Fibroblast of skin of left quadriceps (primary cell): ENCODE measurements around the gene ZNF223.
A peak's percentile ranks its signal among the peaks of the same experiment; 100 is the strongest.

Source experiments
- DNase-seq, 2 experiments: peaks; one replicate each; pipeline ENCODE4 v3.0.0-alpha.2; 2013; ENCODE audit warnings: low read depth in 2 of 2

Gene ZNF223

GRCh38 chr19:44051650-44052402, at the start of gene ZNF223:
Gene ZNF223 (plus strand): TSS chr19:44052036. CDS start chr19:44055177, 3,141 bp downstream.
- peak; percentile 84 to 88 for DNase-seq

DNA sequence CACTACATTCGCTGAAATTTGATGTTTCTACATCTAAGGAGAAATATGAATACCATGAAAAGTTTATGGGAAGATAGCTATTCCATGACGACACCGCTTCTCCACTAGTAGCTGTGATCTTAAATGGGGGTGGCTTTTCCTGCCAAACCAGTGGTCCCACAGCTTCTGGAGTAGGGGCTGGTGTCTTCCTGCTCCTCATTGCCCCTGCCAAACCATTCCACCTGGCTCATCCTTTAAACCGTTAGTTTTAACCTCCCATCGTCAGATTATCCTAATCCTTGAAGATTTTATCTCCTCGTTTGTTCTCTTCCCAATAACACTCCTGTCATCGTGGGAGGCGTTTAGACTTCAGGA, 49.6 kb upstream of the ZNF223 start:
- no peak for DNase-seq

DNA sequence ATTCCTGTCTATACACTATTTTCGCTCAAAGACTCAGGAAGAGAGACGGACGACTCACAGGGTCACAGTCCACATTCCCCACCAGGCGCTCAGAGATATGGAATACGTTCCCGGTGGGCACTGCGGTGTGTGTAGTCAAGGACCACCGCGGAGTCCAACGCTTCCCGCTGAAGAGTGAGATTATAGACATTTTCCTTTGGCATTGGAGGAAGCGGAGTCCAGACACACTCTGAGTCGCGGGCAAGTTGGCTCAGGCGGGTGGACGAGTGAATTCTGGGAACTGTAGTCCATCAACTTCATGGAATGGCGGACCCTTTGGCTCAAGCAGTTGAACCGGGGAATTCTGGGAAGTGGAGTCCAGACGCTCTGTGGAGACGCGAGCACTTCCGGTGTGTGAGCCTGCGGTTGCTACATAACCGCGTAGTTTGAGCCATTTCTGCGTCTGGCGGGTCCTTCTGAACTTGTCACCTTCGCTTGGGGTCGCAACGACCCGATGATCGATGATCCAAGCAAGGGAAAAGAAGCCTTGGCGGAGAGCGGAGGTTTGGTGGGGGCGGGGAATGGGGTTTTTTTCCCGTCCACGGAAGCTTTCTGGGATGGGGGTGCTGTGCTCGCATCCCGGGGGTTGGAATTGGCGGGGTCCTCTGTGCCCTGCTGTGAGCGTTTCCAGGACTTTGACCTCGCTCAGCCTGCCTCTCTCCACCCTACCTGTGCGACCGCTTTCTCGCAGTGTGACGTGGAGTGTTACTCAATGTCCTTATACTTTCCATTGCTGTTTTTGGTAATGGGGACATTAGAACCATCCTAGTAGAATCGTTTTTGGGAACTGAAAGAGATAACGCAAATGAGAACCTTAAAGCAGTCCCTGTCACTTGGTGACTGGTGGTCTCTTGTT, 49.0 kb upstream of the ZNF223 start, which contains the start of gene ZNF230:
Gene ZNF230 (plus strand): TSS at position 392 of the 895 bp plus-strand sequence. CDS start 4,122 bp downstream, outside the sequence.
- DNase-seq: peak; percentile 88 to 90

- DNase-seq: no peak
Measured at GRCh38 chr19:44003461-44004009, 48.3 kb upstream of the ZNF223 start.

DNA sequence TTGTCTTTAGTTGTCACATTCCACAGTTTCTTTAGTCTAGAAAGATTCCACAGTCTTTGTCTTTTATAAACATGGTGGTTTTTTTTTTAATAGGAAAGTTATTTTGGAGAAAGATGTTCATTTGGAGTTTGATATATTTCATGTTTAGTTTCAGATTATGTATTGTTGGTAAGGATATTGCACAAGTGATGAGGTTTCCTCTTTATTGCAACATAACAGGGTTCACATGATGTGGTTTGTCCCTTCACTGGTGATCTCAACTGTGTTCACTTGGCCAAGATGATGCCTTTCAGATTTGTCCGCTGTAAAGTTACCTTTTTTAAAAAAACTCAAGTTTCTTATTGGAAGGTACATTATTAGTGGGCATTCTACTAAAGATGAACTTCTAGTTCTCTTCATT, 45.9 kb upstream of the ZNF223 start:
- no peak for DNase-seq

GRCh38 chr19:44007473-44007872, 44.4 kb upstream of the ZNF223 start:
- no peak for DNase-seq

- no peak for DNase-seq
Measured at GRCh38 chr19:44010468-44010867, 41.4 kb upstream of the ZNF223 start.

GRCh38 chr19:44019498-44019897, 32.3 kb upstream of the ZNF223 start:
- no peak for DNase-seq

GRCh38 chr19:44021221-44021620, 30.6 kb upstream of the ZNF223 start:
- no peak for DNase-seq

GRCh38 chr19:44024900-44025216, 27.0 kb upstream of the ZNF223 start:
- DNase-seq: no peak

- DNase-seq: peak; percentile 78 to 80
Measured at GRCh38 chr19:44025217-44025936, 26.5 kb upstream of the ZNF223 start, which contains the start of gene ZNF222. Gene ZNF222 (plus strand): TSS chr19:44025379. CDS start chr19:44025437, 58 bp downstream.

DNA sequence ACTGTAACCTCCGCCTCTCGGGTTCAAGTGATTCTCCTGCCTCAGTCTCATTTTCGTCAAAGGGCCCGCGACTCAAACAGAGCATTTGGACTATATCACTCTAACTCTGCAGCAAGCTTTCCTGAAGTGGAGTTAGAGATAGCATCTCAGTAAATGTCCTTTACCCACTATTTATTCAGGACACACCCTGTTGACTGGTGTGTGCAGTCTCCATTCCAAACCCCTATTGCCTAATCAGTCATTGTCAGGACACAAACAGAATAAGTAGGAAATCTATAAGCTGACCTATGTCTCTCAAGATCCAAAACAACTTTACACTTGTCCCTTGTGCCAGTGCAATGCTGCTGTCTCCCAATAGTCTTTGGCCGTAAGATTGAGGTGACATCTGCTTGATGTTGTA, 25.2 kb upstream of the ZNF223 start:
- no peak for DNase-seq

DNA sequence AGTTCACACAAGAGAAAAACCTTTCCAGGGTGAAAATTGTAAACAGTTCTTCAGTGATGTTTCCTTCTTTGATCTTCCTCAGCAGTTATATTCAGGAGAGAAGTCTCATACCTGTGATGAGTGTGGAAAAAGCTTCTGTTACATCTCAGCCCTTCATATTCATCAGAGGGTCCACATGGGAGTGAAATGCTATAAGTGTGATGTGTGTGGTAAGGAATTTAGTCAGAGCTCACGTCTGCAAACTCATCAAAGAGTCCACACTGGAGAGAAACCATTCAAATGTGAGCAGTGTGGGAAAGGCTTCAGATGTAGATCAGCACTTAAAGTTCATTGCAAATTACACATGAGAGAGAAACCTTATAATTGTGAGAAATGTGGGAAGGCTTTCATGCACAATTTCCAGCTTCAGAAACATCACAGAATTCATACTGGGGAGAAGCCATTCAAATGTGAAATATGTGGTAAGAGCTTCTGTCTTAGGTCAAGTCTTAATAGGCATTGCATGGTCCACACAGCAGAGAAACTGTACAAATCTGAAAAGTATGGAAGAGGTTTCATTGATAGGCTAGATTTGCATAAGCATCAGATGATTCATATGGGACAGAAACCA, 19.7 kb upstream of the ZNF223 start:
- DNase-seq: no peak

DNA sequence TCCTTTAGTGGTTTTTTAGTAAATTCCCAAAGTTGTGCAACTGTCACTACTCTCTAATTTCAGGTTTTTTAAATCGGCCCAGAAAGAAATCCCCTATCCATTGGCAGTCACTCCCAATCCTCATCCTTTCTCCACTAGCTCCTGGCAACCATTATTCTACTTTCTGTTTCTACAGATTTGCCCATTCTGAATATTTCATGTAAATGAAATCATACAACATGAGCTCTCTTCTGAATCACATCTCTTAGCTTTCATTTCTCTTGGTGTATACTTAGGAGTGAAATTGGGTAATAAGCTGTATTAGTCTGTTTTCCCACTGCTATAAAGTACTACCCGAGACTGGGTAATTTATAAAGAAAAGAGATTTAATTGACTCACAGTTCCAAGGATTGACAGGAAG, 9.7 kb upstream of the ZNF223 start:
- no peak for DNase-seq

DNA sequence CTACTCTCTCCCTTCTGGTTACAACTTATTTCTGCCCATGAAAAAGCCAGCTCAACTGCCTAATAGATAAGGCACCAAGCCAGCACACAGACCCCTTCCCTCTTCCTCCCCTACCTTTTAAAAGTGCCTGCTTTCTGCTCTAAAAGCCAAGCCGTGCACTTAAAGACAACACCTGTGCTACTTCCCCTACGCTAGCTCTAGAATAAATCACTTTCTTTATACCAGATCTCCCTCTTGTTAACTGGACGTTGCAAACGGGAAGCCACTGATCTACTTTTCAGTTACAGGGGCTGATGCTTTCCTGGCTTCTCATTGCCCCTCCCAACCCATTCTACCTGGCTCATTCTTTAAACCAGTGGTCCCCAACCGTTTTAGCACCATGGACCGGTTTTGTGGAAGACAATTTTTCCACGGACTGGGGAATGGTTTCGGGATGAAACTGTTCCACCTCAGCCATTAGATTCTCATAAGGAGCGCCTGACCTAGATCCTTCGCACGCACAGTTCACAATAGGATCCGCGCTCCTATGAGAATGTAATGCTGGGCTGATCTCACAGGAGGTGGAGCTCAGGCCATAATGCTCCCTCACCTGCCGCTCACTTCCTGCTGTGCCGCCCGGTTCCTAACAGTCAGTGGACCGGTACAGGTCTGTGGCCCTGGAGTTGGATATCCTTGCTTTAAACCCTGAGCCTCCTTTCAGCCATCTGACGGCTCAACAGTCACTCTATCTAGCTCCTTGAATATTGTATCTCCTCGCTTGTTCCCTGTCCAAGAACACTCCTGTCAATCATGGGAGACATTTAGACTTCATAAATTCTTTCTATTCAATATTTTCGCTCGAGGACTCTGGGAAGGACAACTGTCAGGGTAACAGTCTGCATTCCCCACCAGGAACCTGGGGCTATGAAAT, 841 bp upstream of the ZNF223 start:
- DNase-seq: no peak

- no peak for DNase-seq
Measured at GRCh38 chr19:44055870-44056269, 4.0 kb downstream of the ZNF223 start.

- DNase-seq: no peak
Measured at GRCh38 chr19:44059229-44059628, 7.4 kb downstream of the ZNF223 start.

- DNase-seq: no peak
Measured at GRCh38 chr19:44061038-44061437, 9.2 kb downstream of the ZNF223 start.

- no peak for DNase-seq
Measured at GRCh38 chr19:44066305-44066704, 14.5 kb downstream of the ZNF223 start.

DNA sequence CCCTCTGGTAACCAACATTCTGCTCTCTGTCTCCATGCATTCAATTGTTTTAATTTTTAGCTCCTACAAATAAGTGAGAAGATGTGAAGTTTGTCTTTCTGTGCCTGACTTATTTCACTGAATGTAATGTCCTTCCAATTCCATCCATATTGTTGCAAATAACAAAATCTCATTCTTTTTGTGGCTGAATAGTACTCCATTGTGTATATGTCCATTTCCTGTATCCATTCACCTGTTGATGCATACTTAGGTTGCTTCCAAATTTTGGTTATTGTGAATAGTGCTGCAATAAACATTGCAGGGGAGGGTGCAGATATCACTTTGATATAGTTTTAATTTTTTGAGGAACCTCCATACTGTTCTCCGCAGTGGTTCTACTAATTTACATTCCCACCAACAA, 17.6 kb downstream of the ZNF223 start:
- DNase-seq: no peak
